GM10266 (cell line): ENCODE data around the gene DENND6B.

Experiments
- DNase-seq: peaks from one replicate; pipeline ENCODE4 v3.0.0; 2012; ENCODE audit errors: extremely low spot score
- TF ChIP-seq, protein P1 (sequence below): IDR thresholded peaks from 2 replicates; pipeline ENCODE4 v1.5.1; 2012; ENCODE audit warnings: mild to moderate bottlenecking, low read depth; ENCODE audit not compliant: control insufficient read depth, insufficient read depth; ENCODE audit errors: missing control alignments

DENND6B gene

DNA sequence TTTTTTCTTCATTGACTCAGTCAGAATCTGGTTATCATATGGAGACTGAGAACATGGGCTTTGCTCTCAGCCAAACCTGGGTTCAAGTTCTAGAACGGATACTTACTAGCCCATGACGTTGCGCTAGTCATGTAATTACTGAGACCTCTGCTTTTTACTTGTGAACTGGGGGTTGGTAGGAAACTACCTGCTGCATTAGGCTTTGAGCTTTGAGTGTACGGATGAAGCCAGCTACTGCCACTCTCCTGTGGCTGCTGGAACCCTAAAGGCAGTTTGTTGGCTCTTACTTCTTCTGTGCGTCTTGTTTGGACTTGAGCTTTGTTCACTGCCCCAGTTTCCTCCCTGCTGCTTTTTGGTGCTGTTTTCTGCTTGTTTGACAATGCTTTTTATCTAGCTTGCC is 34.4 kb upstream of the DENND6B start:
- DNase-seq: no peak
- TF ChIP-seq, protein P1, sequence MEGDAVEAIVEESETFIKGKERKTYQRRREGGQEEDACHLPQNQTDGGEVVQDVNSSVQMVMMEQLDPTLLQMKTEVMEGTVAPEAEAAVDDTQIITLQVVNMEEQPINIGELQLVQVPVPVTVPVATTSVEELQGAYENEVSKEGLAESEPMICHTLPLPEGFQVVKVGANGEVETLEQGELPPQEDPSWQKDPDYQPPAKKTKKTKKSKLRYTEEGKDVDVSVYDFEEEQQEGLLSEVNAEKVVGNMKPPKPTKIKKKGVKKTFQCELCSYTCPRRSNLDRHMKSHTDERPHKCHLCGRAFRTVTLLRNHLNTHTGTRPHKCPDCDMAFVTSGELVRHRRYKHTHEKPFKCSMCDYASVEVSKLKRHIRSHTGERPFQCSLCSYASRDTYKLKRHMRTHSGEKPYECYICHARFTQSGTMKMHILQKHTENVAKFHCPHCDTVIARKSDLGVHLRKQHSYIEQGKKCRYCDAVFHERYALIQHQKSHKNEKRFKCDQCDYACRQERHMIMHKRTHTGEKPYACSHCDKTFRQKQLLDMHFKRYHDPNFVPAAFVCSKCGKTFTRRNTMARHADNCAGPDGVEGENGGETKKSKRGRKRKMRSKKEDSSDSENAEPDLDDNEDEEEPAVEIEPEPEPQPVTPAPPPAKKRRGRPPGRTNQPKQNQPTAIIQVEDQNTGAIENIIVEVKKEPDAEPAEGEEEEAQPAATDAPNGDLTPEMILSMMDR: no peak

DNA sequence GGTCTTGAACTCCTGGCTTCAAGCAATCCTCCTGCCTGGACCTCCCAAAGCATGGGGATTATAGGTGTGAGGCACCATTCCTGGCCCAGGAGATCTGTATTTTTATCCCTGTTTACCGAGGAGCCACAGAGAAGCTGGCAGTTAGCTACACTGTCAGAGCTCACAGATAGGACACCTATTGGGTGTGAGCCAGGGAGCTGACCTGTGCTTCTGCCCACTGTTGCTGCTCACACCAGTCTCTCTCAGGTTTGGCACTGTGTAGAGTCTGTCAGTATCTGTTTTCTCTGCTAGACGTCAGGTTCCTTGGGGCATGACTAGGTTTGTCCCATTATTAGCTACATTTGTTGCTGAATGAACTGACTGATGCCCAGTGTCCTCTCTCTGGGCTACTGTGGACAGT is 33.8 kb upstream of the DENND6B start:
- TF ChIP-seq, protein P1: no peak
- DNase-seq: no peak

DNA sequence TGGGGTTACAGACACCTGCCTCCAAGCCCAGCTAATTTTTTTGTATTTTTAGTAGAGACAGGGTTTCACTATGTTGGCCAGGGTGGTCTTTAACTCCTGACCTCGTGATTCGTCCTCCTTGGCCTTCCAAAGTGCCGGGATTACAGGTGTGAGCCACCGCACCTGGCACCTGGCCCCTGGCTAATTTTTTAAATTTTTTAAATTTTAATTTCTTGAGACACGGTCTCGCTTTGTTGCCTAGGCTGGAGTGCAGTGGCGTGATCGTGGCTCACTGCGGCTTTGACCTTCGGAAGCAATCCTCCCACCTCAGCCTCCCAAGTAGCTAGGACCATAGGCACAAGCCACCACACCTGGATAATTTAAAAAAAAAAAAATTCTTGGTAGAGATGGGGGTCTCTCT is 30.9 kb upstream of the DENND6B start:
- TF ChIP-seq, protein P1: no peak
- DNase-seq: no peak

DNA sequence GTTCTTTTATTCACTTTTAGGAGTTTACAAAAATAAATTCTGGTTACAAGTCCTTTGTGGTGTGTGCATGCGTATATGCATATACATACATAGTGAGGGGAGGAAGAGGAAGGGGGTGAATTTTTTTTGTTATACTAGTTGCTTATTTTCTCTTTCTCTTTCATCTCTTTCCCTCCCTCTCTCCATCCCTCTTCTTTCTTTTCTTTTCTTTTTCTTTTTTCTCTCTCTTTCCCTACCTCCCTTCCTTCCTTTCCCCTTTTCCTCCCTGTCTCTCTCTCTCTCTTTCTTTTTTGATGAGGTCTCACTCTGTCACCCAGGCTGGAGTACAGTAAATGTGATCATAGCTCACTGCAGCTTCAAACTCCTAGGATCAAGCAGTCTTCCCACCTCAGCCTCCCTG is 30.4 kb upstream of the DENND6B start:
- TF ChIP-seq, protein P1: no peak
- no peak for DNase-seq

GRCh38 chr22:50356186-50356585 is 29.4 kb upstream of the DENND6B start:
- TF ChIP-seq, protein P1: no peak
- no peak for DNase-seq

DNA sequence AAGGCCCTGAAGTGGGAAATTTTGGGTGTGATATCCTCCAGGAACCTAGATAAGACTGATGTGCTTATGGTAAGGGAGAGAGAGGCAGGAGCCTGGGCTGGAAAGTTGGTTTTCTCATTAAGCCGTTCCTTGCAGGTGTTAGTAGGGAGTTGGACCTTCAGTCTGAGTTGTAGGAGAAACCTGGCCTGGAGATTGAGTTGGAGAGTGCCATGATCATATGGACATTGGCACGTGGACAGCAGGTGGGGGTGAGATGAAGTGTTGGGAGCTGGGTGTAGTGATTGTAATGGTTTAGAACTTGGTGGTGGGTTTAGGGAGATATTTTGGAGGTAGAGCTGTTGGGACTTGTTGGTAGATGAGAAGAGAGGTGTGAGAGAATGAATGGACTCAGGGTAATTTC is 21.2 kb upstream of the DENND6B start:
- TF ChIP-seq, protein P1: no peak

DNA sequence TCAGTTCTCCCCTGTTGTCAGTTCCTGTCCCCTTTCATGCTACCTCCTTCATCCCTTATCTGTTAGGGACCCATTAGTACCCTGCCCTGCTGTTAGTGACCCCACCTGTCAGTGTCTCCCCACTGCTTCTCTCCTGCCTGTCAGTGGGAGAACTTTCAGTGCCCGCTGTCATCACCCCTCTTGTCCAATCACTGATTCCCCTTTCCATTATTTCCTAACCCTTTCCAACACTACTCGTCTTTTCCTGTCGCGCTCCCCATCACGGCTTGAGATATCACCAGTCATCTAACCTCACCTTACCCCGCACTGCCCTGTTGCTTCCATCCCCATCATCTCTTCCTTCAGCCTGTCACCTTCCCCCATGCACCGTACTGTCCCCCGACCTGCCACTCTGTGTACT is 20.3 kb upstream of the DENND6B start:
- TF ChIP-seq, protein P1: no peak
- no peak for DNase-seq

More for the DNA sequence above, 21.2 kb upstream of the DENND6B start:
- no peak for DNase-seq
